Keratinocyte (primary cell): ENCODE measurements around the gene SPRR1B.
"Not testable (repeated sequence)": the region's sequence is repeated elsewhere in the genome, so short reads cannot be mapped to it uniquely, and the experiment has no call there.

Experiments used
- EZH2 ChIP-seq: IDR thresholded peaks from one replicate; pipeline ENCODE4 v1.6.1; 2012; ENCODE audit warnings: inconsistent platforms, mild to moderate bottlenecking, low read length, moderate library complexity
- TF ChIP-seq, protein P1 (sequence below), 3 experiments: IDR thresholded peaks in 1 of 3; conservative IDR thresholded peaks in 1 of 3; optimal IDR thresholded peaks in 1 of 3; 2 replicates in 2 of 3; 3 replicates in 1 of 3; pipeline versions ENCODE3 to v1.5.1; 2011; ENCODE audit warnings: low read length in 3 of 3, mild to moderate bottlenecking in 3 of 3, moderate library complexity in 2 of 3, control low read depth in 1 of 3, inconsistent platforms in 1 of 3; ENCODE audit not compliant: insufficient read depth in 2 of 3; ENCODE audit errors: extremely low read depth in 1 of 3

DNA sequence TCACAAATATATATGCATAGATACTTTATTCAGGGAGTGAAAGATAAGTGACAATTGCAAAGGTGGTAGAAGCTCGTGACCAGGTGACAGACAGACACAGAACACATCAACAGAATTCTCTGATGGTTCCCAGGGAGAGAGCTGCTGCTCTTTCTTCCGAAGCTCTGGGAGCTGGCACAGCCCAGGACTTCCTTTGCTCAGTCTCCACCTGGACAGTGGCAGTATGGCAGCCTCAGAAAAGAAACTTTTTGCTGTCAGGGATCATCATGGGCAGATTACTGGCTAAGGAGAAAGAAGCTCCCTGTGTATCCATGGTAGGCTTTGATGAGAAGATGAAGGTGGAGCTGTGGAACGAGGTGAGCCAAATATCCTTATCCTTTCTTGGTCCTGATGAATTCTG, 25.1 kb downstream of the SPRR1B start:
- TF ChIP-seq EZH2, result not testable (repeated sequence)
- TF ChIP-seq, protein P1, sequence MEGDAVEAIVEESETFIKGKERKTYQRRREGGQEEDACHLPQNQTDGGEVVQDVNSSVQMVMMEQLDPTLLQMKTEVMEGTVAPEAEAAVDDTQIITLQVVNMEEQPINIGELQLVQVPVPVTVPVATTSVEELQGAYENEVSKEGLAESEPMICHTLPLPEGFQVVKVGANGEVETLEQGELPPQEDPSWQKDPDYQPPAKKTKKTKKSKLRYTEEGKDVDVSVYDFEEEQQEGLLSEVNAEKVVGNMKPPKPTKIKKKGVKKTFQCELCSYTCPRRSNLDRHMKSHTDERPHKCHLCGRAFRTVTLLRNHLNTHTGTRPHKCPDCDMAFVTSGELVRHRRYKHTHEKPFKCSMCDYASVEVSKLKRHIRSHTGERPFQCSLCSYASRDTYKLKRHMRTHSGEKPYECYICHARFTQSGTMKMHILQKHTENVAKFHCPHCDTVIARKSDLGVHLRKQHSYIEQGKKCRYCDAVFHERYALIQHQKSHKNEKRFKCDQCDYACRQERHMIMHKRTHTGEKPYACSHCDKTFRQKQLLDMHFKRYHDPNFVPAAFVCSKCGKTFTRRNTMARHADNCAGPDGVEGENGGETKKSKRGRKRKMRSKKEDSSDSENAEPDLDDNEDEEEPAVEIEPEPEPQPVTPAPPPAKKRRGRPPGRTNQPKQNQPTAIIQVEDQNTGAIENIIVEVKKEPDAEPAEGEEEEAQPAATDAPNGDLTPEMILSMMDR (optimal IDR thresholded peaks at IDR 0.05 in 1 of 3, IDR thresholded peaks at IDR 0.05 in 1 of 3, conservative IDR thresholded peaks at IDR 0.05 in 1 of 3; ENCODE audit: extremely low read depth in 1 of 3, insufficient read depth in 2 of 3, low read length in 3 of 3), result peak in 1 of 3 experiments; percentile 8
